Tibial nerve (tissue), 4 donors: ENCODE data around the gene NT5C3A. TPM values are rescaled to one million over a fixed set of nuclear protein-coding genes. Genes with fewer than 3 reads are reported as not detected.

Experiments used
- DNase-seq, 2 donors: peaks; one replicate each; pipeline ENCODE4 v3.0.0-alpha.2; 2019; ENCODE audit warnings: low spot score in 2 of 2
- H3K27ac ChIP-seq, 4 donors: fragments of 200-600 bp; sonication (generic) in 3 of 4; one replicate each; pipeline ENCODE4 v1.5.1; 2017 to 2019; ENCODE audit warnings: mild to moderate bottlenecking in 1 of 4
- H3K27me3 ChIP-seq, 2 donors: fragments of 200-600 bp; sonication (generic) in 1 of 2; one replicate each; pipeline versions ENCODE4 v1.5.1 to v1.6.0; 2017 to 2019
- H3K36me3 ChIP-seq, 3 donors: fragments of 200-600 bp; sonication (generic); one replicate each; pipeline ENCODE4 v1.5.1; 2018 to 2019
- H3K4me1 ChIP-seq, 4 donors: fragments of 200-600 bp; sonication (generic) in 3 of 4; one replicate each; pipeline ENCODE4 v1.5.1; 2017 to 2019
- H3K4me3 ChIP-seq, 4 donors: fragments of 200-600 bp; sonication (generic) in 3 of 4; one replicate each; pipeline ENCODE4 v1.5.1; 2017 to 2019; ENCODE audit warnings: mild to moderate bottlenecking in 1 of 4, moderate library complexity in 1 of 4
- H3K9me3 ChIP-seq, 4 donors: fragments of 200-600 bp; sonication (generic) in 3 of 4; one replicate each; pipeline ENCODE4 v1.5.1; 2017 to 2019
- CTCF ChIP-seq, 5 experiments: fragments of 200-600 bp in 3 of 5; fragments of 450-650 bp in 2 of 5; sonication (generic) in 3 of 5; IDR thresholded peaks; one replicate each; pipeline ENCODE4 v1.5.1; 2016 to 2019; ENCODE audit warnings: antibody characterized with exemption in 5 of 5, mild to moderate bottlenecking in 3 of 5, moderate library complexity in 2 of 5
- EP300 ChIP-seq, 2 donors: sonication (generic); formaldehyde crosslinking; IDR thresholded peaks; one replicate each; pipeline ENCODE4 v1.6.1; 2017; ENCODE audit warnings: antibody characterized with exemption in 2 of 2, mild to moderate bottlenecking in 1 of 2
- POLR2A ChIP-seq, 2 donors: fragments of 450-650 bp; IDR thresholded peaks; one replicate each; pipeline ENCODE4 v1.6.1; 2017; ENCODE audit warnings: antibody characterized with exemption in 2 of 2, mild to moderate bottlenecking in 2 of 2, moderate library complexity in 2 of 2
- WGBS, 2 donors: methylation state at CpG; one replicate each; pipeline ENCODE4 v1.1.5; 2018; 5-methylcytosine and 5-hydroxymethylcytosine counted together
- total RNA-seq, 4 donors: library from RNA; depleted of rRNA; stranded (reverse); fragments of >200 nt; gene quantifications; one replicate each; pipeline ENCODE4 v1.1.0, GENCODE V29; 2016

NT5C3A gene
- total RNA-seq, 4 donors from 2014 or later = 18.6 to 41.3 (median 26.8) TPM

DNA sequence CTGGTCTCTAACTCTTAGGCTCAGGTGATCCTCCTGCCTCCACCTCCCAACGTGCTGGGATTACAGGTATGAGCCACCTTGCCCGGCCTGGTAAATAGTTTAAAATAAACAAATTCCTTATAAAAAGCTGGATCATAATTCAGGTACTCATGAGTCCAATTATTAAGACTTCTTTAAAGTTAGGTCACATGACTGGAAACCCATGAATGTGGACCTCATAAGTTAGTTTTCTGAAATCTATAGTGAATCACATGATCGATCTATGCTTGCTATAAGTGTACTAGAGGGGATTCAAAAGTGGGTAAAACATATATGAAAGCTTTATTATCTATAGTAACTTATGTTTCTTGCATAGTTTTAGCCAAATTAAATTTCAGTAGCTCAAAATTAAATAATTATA lies 14.3 kb downstream of the NT5C3A start:
- Histone ChIP-seq H3K36me3 (no peaks in the 10 kb centered on the region), H3K9me3 (no peaks in the 10 kb centered on the region), H3K4me3 (no peak overlapping the region), H3K27ac (no peak overlapping the region), H3K27me3 (no peaks in the 10 kb centered on the region), H3K4me1 (peaks cover 0 to 48% (median 12%) of the 10 kb centered on the region in 4 donors)
- no peak for TF ChIP-seq CTCF (IDR thresholded peaks at IDR 0.05)
- TF ChIP-seq POLR2A (IDR thresholded peaks at IDR 0.05) = no peak
- TF ChIP-seq EP300 (IDR thresholded peaks at IDR 0.05) = no peak
- no peak for DNase-seq
- 92 to 97% methylated on average over 3 of the region's 3 CpGs for WGBS, 2 donors

DNA sequence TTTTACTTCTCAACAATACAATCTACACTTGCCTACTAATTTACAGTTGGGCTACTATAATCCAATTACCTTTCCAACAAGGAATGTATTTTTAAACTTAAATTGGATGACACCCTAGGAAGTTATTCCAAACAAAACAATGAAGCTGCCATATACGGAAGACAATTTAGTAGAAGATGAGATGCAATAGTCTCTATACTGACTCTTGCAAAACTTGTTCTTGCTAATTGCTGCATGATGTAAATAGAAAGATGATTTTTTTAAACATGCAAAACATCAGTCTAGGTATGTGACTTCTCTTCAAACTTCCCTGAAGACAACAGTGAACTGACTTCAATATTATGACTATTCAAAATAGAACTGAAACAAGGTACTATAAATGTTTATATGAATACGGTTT lies 17.6 kb downstream of the NT5C3A start:
- TF ChIP-seq EP300 (IDR thresholded peaks at IDR 0.05) (no peak), POLR2A (IDR thresholded peaks at IDR 0.05) (no peak), CTCF (IDR thresholded peaks at IDR 0.05) (no peak)
- no peaks in the 10 kb centered on the region for H3K27me3 ChIP-seq
- no peaks in the 10 kb centered on the region for H3K36me3 ChIP-seq
- no peak overlapping the region for H3K4me3 ChIP-seq
- no peak overlapping the region for H3K27ac ChIP-seq
- peaks cover 0 to 67% (median 13%) of the 10 kb centered on the region in 4 donors for H3K4me1 ChIP-seq
- DNase-seq = no peak
- 31 to 75% methylated on average over 2 of the region's 2 CpGs for WGBS, 2 donors
- H3K9me3 ChIP-seq = no peaks in the 10 kb centered on the region

- TF ChIP-seq POLR2A (IDR thresholded peaks at IDR 0.05) (no peak), CTCF (IDR thresholded peaks at IDR 0.05) (peak in 1 of 5 experiments; percentile 15)
- WGBS, 2 donors = 59 to 60% methylated on average over 3 of the region's 3 CpGs
- peaks cover 0 to 62% (median 12%) of the 10 kb centered on the region in 4 donors for H3K4me1 ChIP-seq
Measured at GRCh38 chr7:33044401-33044718, 18.2 kb downstream of the NT5C3A start.

GRCh38 chr7:33043501-33044400 lies 18.8 kb downstream of the NT5C3A start:
- no peak for TF ChIP-seq POLR2A (IDR thresholded peaks at IDR 0.05)
- TF ChIP-seq CTCF (IDR thresholded peaks at IDR 0.05) = no peak
- no peak for TF ChIP-seq EP300 (IDR thresholded peaks at IDR 0.05)
- no peaks in the 10 kb centered on the region for H3K36me3 ChIP-seq
- H3K4me3 ChIP-seq = no peak overlapping the region
- H3K27me3 ChIP-seq = no peaks in the 10 kb centered on the region
- no peak for DNase-seq
- no peaks in the 10 kb centered on the region for H3K9me3 ChIP-seq
- peak overlapping the region in 3 of 4 donors; percentile 20 to 41 (median 39) for H3K27ac ChIP-seq
- H3K4me1 ChIP-seq = peaks cover 0 to 64% (median 16%) of the 10 kb centered on the region in 4 donors
- 84 to 87% methylated on average over 6 of the region's 6 CpGs for WGBS, 2 donors

More at GRCh38 chr7:33044401-33044718, 18.2 kb downstream of the NT5C3A start:
- no peak for DNase-seq
- Histone ChIP-seq H3K36me3 (no peaks in the 10 kb centered on the region), H3K9me3 (no peaks in the 10 kb centered on the region), H3K27me3 (no peaks in the 10 kb centered on the region), H3K4me3 (no peak overlapping the region), H3K27ac (peak overlapping the region in 3 of 4 donors; percentile 10 to 41 (median 39))
